ENCODE data around the gene STPG2.

GRCh38 chr4:98185279-98185678 is 42.0 kb upstream of the STPG2 start:
- no peak for TF ChIP-seq IKZF1 (conservative IDR thresholded peaks at IDR 0.05)
- no peak for TF ChIP-seq CHD2 (IDR thresholded peaks at IDR 0.05; ENCODE audit: borderline replicate concordance, low read depth, low read length)
- TF ChIP-seq, protein P1, sequence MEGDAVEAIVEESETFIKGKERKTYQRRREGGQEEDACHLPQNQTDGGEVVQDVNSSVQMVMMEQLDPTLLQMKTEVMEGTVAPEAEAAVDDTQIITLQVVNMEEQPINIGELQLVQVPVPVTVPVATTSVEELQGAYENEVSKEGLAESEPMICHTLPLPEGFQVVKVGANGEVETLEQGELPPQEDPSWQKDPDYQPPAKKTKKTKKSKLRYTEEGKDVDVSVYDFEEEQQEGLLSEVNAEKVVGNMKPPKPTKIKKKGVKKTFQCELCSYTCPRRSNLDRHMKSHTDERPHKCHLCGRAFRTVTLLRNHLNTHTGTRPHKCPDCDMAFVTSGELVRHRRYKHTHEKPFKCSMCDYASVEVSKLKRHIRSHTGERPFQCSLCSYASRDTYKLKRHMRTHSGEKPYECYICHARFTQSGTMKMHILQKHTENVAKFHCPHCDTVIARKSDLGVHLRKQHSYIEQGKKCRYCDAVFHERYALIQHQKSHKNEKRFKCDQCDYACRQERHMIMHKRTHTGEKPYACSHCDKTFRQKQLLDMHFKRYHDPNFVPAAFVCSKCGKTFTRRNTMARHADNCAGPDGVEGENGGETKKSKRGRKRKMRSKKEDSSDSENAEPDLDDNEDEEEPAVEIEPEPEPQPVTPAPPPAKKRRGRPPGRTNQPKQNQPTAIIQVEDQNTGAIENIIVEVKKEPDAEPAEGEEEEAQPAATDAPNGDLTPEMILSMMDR (IDR thresholded peaks at IDR 0.05 in 2 of 3, conservative IDR thresholded peaks at IDR 0.05 in 1 of 3; ENCODE audit: control insufficient read depth in 2 of 3, extremely low read depth in 1 of 3, insufficient read depth in 1 of 3, low read depth in 3 of 3, low read length in 3 of 3), result no peak
- no peak for TF ChIP-seq HCFC1 (IDR thresholded peaks at IDR 0.05; ENCODE audit: low read length)
- TF ChIP-seq KDM1A (IDR thresholded peaks at IDR 0.05; ENCODE audit: borderline replicate concordance), result no peak
- TF ChIP-seq, protein P2, sequence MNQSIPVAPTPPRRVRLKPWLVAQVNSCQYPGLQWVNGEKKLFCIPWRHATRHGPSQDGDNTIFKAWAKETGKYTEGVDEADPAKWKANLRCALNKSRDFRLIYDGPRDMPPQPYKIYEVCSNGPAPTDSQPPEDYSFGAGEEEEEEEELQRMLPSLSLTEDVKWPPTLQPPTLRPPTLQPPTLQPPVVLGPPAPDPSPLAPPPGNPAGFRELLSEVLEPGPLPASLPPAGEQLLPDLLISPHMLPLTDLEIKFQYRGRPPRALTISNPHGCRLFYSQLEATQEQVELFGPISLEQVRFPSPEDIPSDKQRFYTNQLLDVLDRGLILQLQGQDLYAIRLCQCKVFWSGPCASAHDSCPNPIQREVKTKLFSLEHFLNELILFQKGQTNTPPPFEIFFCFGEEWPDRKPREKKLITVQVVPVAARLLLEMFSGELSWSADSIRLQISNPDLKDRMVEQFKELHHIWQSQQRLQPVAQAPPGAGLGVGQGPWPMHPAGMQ (IDR thresholded peaks at IDR 0.05; ENCODE audit: borderline replicate concordance), result no peak
- TF ChIP-seq POLR2A (IDR thresholded peaks at IDR 0.05; ENCODE audit: low read depth, low read length), result no peak
- TF ChIP-seq, protein P3, sequence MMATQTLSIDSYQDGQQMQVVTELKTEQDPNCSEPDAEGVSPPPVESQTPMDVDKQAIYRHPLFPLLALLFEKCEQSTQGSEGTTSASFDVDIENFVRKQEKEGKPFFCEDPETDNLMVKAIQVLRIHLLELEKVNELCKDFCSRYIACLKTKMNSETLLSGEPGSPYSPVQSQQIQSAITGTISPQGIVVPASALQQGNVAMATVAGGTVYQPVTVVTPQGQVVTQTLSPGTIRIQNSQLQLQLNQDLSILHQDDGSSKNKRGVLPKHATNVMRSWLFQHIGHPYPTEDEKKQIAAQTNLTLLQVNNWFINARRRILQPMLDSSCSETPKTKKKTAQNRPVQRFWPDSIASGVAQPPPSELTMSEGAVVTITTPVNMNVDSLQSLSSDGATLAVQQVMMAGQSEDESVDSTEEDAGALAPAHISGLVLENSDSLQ (IDR thresholded peaks at IDR 0.05), result no peak
- TF ChIP-seq SIN3A (IDR thresholded peaks at IDR 0.05; ENCODE audit: low read depth, low read length), result no peak
- TF ChIP-seq JUNB (IDR thresholded peaks at IDR 0.05), result no peak
- no peak for TF ChIP-seq EZH2 (IDR thresholded peaks at IDR 0.05; ENCODE audit: borderline replicate concordance, control insufficient read depth, low read depth, low read length)
